T-cell (primary cell): ENCODE data around the gene IGFL4. TPM values are rescaled to one million over a fixed set of nuclear protein-coding genes. Genes with fewer than 3 reads are reported as not detected.

Experiments
- ATAC-seq, 4 experiments: fragments of 200-7000 bp in 3 of 4; fragments of 150-1000 bp in 1 of 4; cut with Tn5 transposase; replicated peaks in 1 of 4; 1 replicate in 3 of 4; 2 replicates in 1 of 4; pipeline ENCODE4 v1.10.0; 2021; ENCODE audit warnings: moderate library complexity in 3 of 4, mild to moderate bottlenecking in 2 of 4, moderate number of reproducible peaks in 1 of 4
- CTCF ChIA-PET, 2 donors: fragments of 300-600 bp; sonication (Branson Sonifier 250); formaldehyde crosslinking; loops; one replicate each; lab custom pipeline; 2022; ENCODE audit warnings: antibody characterized with exemption in 2 of 2; lab: Charles Lee
- POLR2A ChIA-PET, 2 donors: fragments of 300-600 bp; sonication (Branson Sonifier 250); formaldehyde crosslinking; loops; one replicate each; lab custom pipeline; 2022; ENCODE audit warnings: antibody characterized with exemption in 2 of 2; lab: Charles Lee
- DNase-seq, 35 experiments: peaks; one replicate each; pipeline versions ENCODE4 v3.0.0 to v3.0.0-alpha.2; 2013 to 2023
- H3K27ac ChIP-seq: one replicate; pipeline ENCODE4 v1.5.1; 2013; ENCODE audit warnings: low read length
- H3K27me3 ChIP-seq, 2 experiments: replicated peaks in 1 of 2; 1 replicate in 1 of 2; 2 replicates in 1 of 2; pipeline versions ENCODE4 v1.6.1 to v1.7.0; 2013; ENCODE audit warnings: low read length in 1 of 2, mixed read lengths in 1 of 2; ENCODE audit not compliant: control insufficient read depth in 2 of 2, insufficient read depth in 2 of 2; ENCODE audit errors: extremely low read depth in 1 of 2
- H3K36me3 ChIP-seq, 2 donors: 1 replicate in 1 of 2; 2 replicates in 1 of 2; pipeline versions ENCODE4 v1.6.1 to v1.7.0; 2013; ENCODE audit warnings: low read length in 1 of 2; ENCODE audit not compliant: control insufficient read depth in 2 of 2, insufficient read depth in 1 of 2; ENCODE audit errors: extremely low read depth in 1 of 2
- H3K4me1 ChIP-seq, 2 experiments: 1 replicate in 1 of 2; 2 replicates in 1 of 2; pipeline versions ENCODE4 v1.6.1 to v1.7.0; 2013; ENCODE audit warnings: low read length in 2 of 2, mixed read lengths in 1 of 2; ENCODE audit not compliant: insufficient read depth in 2 of 2, control insufficient read depth in 1 of 2; ENCODE audit errors: extremely low read depth in 1 of 2
- H3K4me3 ChIP-seq, 2 donors: 1 replicate in 1 of 2; 2 replicates in 1 of 2; pipeline versions ENCODE4 v1.5.1 to v1.7.0; 2013; ENCODE audit warnings: mild to moderate bottlenecking in 2 of 2, low read length in 1 of 2, moderate library complexity in 1 of 2; ENCODE audit not compliant: control insufficient read depth in 1 of 2; ENCODE audit errors: extremely low read depth in 1 of 2
- H3K9me3 ChIP-seq: 2 replicates; pipeline ENCODE4 v1.7.0; 2013
- H3K27ac Mint-ChIP-seq, 2 donors: one replicate each; pipeline ENCODE4 v1.8.0; 2020 to 2021; ENCODE audit warnings: mild to moderate bottlenecking in 2 of 2, mixed read lengths in 2 of 2
- H3K27me3 Mint-ChIP-seq, 2 donors: one replicate each; pipeline ENCODE4 v1.8.0; 2021 to 2022; ENCODE audit warnings: mixed read lengths in 2 of 2
- H3K36me3 Mint-ChIP-seq: one replicate; pipeline ENCODE4 v1.8.0; 2021; ENCODE audit warnings: mixed read lengths
- H3K4me1 Mint-ChIP-seq, 3 donors: one replicate each; pipeline ENCODE4 v1.8.0; 2020 to 2022; ENCODE audit warnings: mixed read lengths in 3 of 3, mild to moderate bottlenecking in 1 of 3
- H3K4me3 Mint-ChIP-seq, 3 donors: one replicate each; pipeline ENCODE4 v1.8.0; 2020 to 2022; ENCODE audit warnings: mild to moderate bottlenecking in 3 of 3, mixed read lengths in 3 of 3, moderate library complexity in 3 of 3
- H3K9me3 Mint-ChIP-seq, 3 donors: one replicate each; pipeline ENCODE4 v1.8.0; 2020 to 2022; ENCODE audit warnings: mixed read lengths in 3 of 3
- WGBS: methylation state at CpG from one replicate; pipeline ENCODE4 v1.1.5; 2013; ENCODE audit warnings: missing lambda C conversion rate; ENCODE audit not compliant: insufficient coverage; 5-methylcytosine and 5-hydroxymethylcytosine counted together
- total RNA-seq, 35 experiments: library from RNA in 6 of 35; stranded (reverse) in 6 of 35; fragments of 120-200 nt in 1 of 35; gene quantifications; one replicate each; pipeline versions ENCODE4 v1.2.1 to v1.2.4 and lab custom pipeline; 2013 to 2026

IGFL4 gene
- total RNA-seq, 5 donors from 2014 or later (not counting 1 experiment from before 2014, with no cell fraction given): not detected

DNA sequence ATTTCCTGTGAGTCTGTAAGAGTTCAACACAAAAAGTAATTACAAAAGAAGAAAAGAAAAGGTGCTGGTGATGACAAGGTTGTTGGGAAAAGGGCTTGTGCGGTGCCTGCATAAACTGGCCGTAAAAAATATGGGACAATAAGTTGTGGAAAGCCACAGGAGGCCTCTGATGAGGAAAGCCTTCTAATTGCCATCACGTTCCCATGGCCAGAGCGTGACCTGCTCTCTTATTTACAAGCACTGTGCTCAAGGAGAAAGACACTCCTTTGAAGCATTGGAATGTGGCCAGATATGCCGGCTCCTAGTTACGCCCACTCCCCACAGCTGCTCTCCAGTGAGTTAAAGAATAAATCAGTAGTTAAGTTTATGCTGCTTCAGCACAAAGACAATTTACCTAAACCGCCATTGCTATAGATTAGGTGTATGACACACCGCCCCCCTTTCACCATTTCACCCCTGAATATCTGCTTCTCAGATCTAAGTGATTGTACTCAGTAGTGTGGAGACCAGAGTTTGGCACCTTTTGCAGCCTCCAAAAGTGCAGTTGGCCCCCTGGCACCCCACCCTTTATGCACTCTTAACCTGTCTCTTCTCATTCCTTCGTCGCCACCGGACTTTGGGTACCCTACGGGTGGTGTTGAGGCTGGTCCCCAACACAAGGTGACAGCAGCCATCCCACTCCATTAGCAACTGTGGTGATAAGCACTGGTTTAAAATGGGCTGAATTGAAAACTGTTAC is 9.8 kb downstream of the IGFL4 start:
- H3K27me3 ChIP-seq: peaks cover 0 to 40% of the 10 kb centered on the region in 2 experiments
- no peak overlapping the region for H3K4me3 Mint-ChIP-seq
- H3K9me3 ChIP-seq: no peaks in the 10 kb centered on the region
- H3K4me1 Mint-ChIP-seq: peaks cover 10 to 15% (median 14%) of the 10 kb centered on the region in 3 donors
- ChIA-PET CTCF (no interaction called here), POLR2A (no interaction called here)
- H3K4me3 ChIP-seq: no peak overlapping the region
- H3K36me3 ChIP-seq: no peaks in the 10 kb centered on the region
- H3K4me1 ChIP-seq: peaks cover 0 to 8% of the 10 kb centered on the region in 2 experiments
- H3K27ac Mint-ChIP-seq: no peak overlapping the region
- no peaks in the 10 kb centered on the region for H3K36me3 Mint-ChIP-seq
- no peak overlapping the region for H3K27ac ChIP-seq
- H3K9me3 Mint-ChIP-seq: peaks cover 0 to 3% (median 3%) of the 10 kb centered on the region in 3 donors
- peaks cover 25 to 26% of the 10 kb centered on the region in 2 donors for H3K27me3 Mint-ChIP-seq
- WGBS: 89% methylated on average over 4 of the region's 12 CpGs
- ATAC-seq (no peak), DNase-seq (no peak)

DNA sequence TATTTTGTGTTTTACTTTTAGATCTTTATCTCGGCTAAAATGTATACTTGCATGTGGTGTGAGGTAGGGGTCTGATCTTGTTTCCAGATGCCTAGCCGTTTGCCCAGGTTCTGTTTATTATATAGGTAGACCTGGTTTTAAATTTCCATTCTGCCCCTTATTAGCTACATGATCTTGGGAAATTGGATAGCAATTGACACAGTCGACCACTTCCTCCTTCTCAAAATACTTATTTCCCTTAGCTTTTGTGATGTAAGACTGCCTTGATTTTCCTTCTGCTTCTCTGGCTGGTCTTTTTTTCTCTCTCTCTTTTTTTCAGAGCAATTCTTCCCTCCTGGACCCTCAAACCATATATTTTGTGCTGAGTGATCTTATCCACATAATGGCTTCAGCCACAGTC is 15.0 kb downstream of the IGFL4 start:
- H3K27me3 Mint-ChIP-seq: peaks cover 32 to 34% of the 10 kb centered on the region in 2 donors
- CTCF ChIA-PET: interaction anchor here in 1 of 2 donors (0.8 kb wide), 1 partner anchor 677 kb away, joined by 4 read pairs; no protein-coding TSS in a partner anchor
- H3K4me1 Mint-ChIP-seq: peaks cover 16 to 27% (median 21%) of the 10 kb centered on the region in 3 donors
- no peak for ATAC-seq
- no peak for DNase-seq
- peaks cover 0 to 6% (median 4%) of the 10 kb centered on the region in 3 donors for H3K9me3 Mint-ChIP-seq
- H3K9me3 ChIP-seq: no peaks in the 10 kb centered on the region
- POLR2A ChIA-PET: no interaction called here
- peak overlapping the region in 1 of 3 donors; percentile 33 for H3K4me3 Mint-ChIP-seq
- H3K4me3 ChIP-seq: no peak overlapping the region
- peaks cover 0 to 15% of the 10 kb centered on the region in 2 experiments for H3K4me1 ChIP-seq
- peak overlapping the region in 1 of 2 donors; percentile 12 for H3K27ac Mint-ChIP-seq
- WGBS: 0% methylated on average over 1 of the region's 3 CpGs
- no peaks in the 10 kb centered on the region for H3K36me3 Mint-ChIP-seq
- H3K27ac ChIP-seq: no peak overlapping the region
- H3K27me3 ChIP-seq: peaks cover 2 to 50% of the 10 kb centered on the region in 2 experiments
- no peaks in the 10 kb centered on the region for H3K36me3 ChIP-seq

DNA sequence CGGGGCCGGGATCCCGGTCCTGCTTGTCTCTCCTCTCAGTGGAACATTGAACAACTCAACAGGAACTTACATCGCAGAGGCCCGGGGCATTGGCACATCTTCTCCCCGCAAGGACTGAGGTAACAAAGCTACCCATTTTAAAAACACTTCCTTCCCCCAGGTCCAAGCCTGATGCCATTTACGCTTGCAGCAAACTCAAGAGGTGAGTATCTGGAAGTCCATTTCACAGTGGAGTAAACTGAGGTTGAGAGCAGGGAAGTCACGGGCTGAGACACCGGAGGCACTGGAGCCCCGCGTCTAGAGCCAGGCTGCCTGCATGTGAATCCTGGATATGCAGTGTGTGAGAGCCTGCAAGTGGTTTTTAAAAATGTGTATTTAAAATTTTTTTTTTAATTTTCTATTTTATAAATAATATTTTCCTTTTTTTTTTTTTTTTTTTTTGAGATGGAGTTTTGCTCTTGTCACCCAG is 17.5 kb downstream of the IGFL4 start:
- Mint-ChIP-seq H3K27me3 (peaks cover 22 to 28% of the 10 kb centered on the region in 2 donors), H3K9me3 (peaks cover 0 to 6% (median 4%) of the 10 kb centered on the region in 3 donors), H3K27ac (no peak overlapping the region), H3K4me3 (no peak overlapping the region), H3K4me1 (peaks cover 13 to 21% (median 18%) of the 10 kb centered on the region in 3 donors), H3K36me3 (no peaks in the 10 kb centered on the region)
- no peak for ATAC-seq
- no peaks in the 10 kb centered on the region for H3K36me3 ChIP-seq
- H3K27ac ChIP-seq: no peak overlapping the region
- peaks cover 2 to 38% of the 10 kb centered on the region in 2 experiments for H3K27me3 ChIP-seq
- 20% methylated on average over 5 of the region's 11 CpGs for WGBS
- peak in 1 of 35 experiments; percentile 4 for DNase-seq
- no peak overlapping the region for H3K4me3 ChIP-seq
- H3K9me3 ChIP-seq: no peaks in the 10 kb centered on the region
- POLR2A ChIA-PET: no interaction called here
- H3K4me1 ChIP-seq: peaks cover 0 to 11% of the 10 kb centered on the region in 2 experiments
- CTCF ChIA-PET: no interaction called here

DNA sequence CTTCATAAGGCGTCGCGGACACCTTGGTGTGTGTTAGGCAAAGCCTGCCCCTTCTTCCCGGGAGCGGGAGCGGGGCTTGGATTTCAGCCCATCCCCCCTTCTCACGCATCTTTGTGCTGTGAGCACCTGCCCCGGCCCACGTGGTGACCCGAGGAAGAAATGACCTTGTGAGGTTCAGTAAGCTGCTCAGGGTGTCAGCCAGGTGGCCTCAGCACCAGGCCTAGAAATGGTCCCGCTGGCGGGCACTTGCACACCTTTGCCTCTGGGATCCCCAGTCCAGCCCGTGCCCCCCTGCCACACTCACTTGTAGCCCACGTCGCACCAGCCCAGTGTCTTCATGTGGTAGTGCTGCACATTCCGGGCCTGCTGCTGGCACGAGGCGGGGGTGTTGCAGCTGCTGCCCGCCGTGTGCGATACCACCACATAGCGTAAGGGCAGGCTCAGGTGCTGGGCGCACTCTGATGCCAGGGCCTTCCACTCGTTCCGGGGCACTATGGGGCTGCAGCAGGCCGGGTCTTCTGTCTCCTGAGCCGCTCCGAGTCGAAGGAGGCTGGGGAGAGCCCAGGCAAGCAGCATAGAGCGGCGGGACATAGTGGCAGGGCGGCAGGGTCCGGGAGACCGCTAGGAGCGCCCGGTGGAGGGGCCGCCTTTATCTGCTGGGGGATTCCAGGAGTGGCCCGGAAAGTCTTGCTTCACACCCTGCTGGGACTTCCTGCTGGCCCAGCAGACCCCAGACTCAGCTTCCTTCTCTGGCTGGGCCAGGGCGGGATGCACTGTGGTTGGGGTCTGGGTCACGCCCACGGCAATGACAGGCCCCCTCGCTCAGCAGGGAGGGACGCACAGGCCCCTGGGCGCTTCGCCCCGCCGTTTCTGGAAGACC is 18.1 kb downstream of the IGFL4 start, which contains the start of gene PGLYRP1:
Gene PGLYRP1, minus strand, starts transcription at position 623 of the 880 bp plus-strand sequence. Its CDS starts 32 bp downstream, at position 591.
- Mint-ChIP-seq H3K27ac (no peak within 1 kb of the TSS), H3K36me3 (no peaks in the 10 kb centered on the region), H3K4me1 (peaks cover 13 to 21% (median 18%) of the 10 kb centered on the region in 3 donors), H3K27me3 (peaks cover 22 to 28% of the 10 kb centered on the region in 2 donors), H3K9me3 (peaks cover 0 to 6% (median 4%) of the 10 kb centered on the region in 3 donors), H3K4me3 (no peak within 1 kb of the TSS)
- no peak for ATAC-seq
- Histone ChIP-seq H3K9me3 (no peaks in the 10 kb centered on the region), H3K4me1 (peaks cover 0 to 11% of the 10 kb centered on the region in 2 experiments), H3K4me3 (no peak within 1 kb of the TSS), H3K36me3 (no peaks in the 10 kb centered on the region), H3K27ac (no peak within 1 kb of the TSS), H3K27me3 (peaks cover 2 to 33% of the 10 kb centered on the region in 2 experiments)
- CTCF ChIA-PET: no interaction called here
- WGBS: 34% methylated on average over 43 of the region's 47 CpGs
- POLR2A ChIA-PET: no interaction called here
- DNase-seq: no peak

DNA sequence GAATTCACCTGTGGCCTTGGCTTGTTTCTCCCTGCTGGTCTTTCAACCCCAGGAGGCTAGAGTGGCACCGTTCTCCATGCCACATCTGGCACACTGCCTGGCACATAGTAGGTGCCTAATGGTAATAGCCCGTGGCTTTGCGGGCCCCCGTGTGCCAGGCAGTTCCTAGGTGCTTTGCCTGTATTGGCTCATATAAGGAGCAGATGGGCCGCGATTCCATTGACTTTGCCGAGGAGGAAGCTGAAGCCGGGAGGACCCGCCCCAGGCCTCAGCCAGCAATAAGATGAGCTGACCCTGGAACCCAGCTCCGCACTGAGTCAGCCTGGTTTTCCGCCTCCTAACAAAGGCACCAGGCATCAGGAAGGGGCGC is 18.8 kb downstream of the IGFL4 start:
- no peaks in the 10 kb centered on the region for H3K36me3 Mint-ChIP-seq
- H3K4me1 ChIP-seq: peaks cover 0 to 13% of the 10 kb centered on the region in 2 experiments
- H3K27me3 Mint-ChIP-seq: peaks cover 22 to 28% of the 10 kb centered on the region in 2 donors
- H3K27me3 ChIP-seq: peaks cover 2 to 32% of the 10 kb centered on the region in 2 experiments
- no peaks in the 10 kb centered on the region for H3K9me3 ChIP-seq
- H3K9me3 Mint-ChIP-seq: peaks cover 0 to 6% (median 4%) of the 10 kb centered on the region in 3 donors
- WGBS: 70% methylated on average over 12 of the region's 12 CpGs
- no peak overlapping the region for H3K4me3 Mint-ChIP-seq
- ATAC-seq (no peak), DNase-seq (no peak)
- H3K27ac ChIP-seq: no peak overlapping the region
- H3K4me3 ChIP-seq: no peak overlapping the region
- H3K36me3 ChIP-seq: no peaks in the 10 kb centered on the region
- CTCF ChIA-PET: no interaction called here
- POLR2A ChIA-PET: no interaction called here
- H3K27ac Mint-ChIP-seq: no peak overlapping the region
- H3K4me1 Mint-ChIP-seq: peaks cover 13 to 21% (median 18%) of the 10 kb centered on the region in 3 donors

DNA sequence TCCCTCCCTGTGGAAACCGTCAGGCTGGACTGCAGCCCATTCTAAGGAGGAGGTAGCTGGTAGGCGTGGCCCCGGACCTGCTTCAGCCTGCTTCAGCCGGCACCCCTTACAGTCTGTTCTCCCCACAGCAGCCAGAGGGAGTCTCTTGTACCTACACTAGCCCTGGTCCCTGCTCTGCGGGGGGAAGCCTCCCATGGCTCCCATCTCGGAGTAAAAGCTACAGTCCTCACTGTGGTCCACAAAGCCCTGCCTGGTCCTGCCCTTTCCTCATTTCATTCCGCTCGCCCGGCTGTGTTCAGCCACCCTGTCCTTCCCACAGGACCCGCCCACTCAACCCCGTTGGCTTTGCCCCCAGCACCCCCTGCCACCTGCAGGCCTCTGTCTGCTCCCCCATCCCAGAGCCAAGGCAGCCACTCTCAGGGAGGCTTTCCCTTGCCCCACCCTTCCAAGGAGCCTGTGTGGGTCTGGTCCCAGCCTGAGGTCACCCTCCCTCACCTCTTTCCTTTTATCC is 19.2 kb downstream of the IGFL4 start:
- Mint-ChIP-seq H3K4me1 (peaks cover 15 to 19% (median 18%) of the 10 kb centered on the region in 3 donors), H3K4me3 (no peak overlapping the region), H3K27me3 (peaks cover 18 to 24% of the 10 kb centered on the region in 2 donors), H3K36me3 (no peaks in the 10 kb centered on the region), H3K27ac (no peak overlapping the region), H3K9me3 (peaks cover 0 to 6% (median 4%) of the 10 kb centered on the region in 3 donors)
- ChIA-PET CTCF (no interaction called here), POLR2A (no interaction called here)
- H3K4me3 ChIP-seq: no peak overlapping the region
- no peaks in the 10 kb centered on the region for H3K36me3 ChIP-seq
- peaks cover 0 to 17% of the 10 kb centered on the region in 2 experiments for H3K4me1 ChIP-seq
- no peak for ATAC-seq
- no peak overlapping the region for H3K27ac ChIP-seq
- H3K9me3 ChIP-seq: no peaks in the 10 kb centered on the region
- DNase-seq: no peak
- 84% methylated on average over 10 of the region's 11 CpGs for WGBS
- peaks cover 2 to 32% of the 10 kb centered on the region in 2 experiments for H3K27me3 ChIP-seq
